HG02610 (cell line): ENCODE measurements around the gene B3GNT9.

Experiments used
- ATAC-seq: cut with Tn5 transposase; IDR thresholded peaks from one replicate; pipeline ENCODE4 v1.9.1; 2021; ENCODE audit warnings: mild to moderate bottlenecking, moderate library complexity; ENCODE audit not compliant: unreplicated experiment

The B3GNT9 gene

DNA sequence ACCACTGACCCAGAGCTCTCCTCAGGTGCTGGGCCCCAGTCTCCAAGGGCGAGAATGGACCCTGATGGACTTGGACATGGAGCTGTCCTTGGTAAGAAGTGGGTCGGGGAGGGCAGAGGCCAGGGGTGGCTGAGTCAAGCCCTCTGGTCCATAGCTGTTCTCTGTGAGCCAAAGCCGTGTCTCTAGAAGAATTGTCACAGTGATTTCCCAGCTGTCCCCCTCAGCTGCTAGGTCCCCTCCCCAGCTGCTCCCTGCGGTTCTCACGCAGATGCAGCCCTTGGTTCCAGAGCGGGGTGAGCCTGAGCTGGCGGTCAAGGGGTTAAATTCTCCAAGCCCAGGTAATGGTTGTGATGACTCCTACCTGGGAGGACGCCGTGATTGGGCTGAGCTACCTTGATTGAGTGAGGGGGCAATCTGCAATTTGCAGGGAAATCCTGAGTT is 18.2 kb upstream of the B3GNT9 start:
- no peak for ATAC-seq

DNA sequence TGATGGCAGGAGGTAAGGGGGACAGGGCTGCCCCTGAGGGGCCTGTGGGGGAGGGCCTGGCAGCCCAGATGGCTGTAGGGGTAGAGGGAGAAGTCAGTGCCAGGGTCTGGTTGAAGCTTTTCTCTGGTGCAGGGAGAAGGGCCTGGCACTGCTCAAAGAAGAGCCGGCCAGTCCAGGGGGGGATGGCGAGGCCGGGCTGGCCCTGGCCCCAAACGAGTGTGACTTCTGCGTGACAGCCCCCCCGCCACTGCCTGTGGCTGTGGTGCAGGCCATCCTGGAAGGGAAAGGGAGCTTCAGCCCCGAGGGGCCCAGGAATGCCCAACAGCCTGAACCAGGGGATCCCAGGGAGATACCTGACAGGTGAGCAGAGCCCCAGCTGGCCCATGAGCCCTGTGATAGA is 16.8 kb upstream of the B3GNT9 start:
- ATAC-seq = no peak

DNA sequence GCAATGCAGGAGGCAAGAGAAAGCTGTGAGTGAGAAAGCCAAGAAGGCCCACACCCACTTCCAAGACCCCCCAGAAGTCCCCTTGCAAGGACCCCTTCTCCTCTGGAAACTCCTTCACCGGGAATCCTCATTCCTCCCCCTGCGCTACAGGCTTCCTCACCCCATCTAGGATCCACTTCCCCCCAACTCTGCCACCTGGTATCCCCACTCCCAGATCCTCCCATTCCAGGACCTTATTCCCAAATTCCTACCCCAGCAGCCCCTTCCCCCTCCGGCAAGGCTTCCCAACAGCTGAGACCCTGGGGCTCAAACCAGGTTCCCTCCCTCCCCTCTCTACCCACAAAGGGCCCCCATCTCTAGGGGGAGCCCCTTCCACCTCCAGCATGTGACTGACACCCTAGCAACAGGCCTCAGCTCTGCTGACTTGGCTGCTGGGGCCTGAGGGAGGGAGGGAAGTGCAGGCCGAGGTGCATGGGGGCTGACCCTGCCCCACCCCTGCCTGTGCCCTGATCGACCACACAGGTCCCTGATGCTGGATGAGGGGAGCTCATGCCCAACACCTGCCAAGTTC is 15.9 kb upstream of the B3GNT9 start:
- no peak for ATAC-seq

DNA sequence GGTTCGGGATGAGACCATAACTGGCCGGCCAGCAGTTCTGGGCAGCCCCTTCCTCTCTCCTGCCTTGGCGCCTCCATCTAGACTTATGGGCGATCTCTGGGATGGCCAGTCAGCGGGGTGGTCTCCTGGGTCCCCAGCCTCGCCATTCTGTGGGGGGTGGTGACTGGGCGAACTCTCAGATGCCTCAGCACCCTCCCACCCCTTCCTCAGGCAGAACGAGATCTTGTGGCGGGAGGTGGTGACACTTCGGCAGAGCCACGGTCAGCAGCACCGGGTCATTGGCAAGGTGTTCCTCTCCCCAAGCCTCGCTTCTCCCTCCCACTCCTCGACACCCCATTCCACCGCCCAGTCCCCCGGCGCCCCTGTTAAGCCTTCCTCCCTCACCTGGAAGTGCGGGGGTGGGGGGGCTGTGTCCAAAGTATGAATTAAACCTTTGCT is 15.3 kb upstream of the B3GNT9 start:
- ATAC-seq = no peak

- no peak for ATAC-seq
These were observed 14.6 kb upstream of the B3GNT9 start for GRCh38 chr16:67165121-67166078.

GRCh38 chr16:67164599-67165061 is 13.8 kb upstream of the B3GNT9 start, which contains the start of gene HSF4:
HSF4 (plus strand) TSS chr16:67164745; CDS start chr16:67164812, 67 bp downstream.
- no peak for ATAC-seq

DNA sequence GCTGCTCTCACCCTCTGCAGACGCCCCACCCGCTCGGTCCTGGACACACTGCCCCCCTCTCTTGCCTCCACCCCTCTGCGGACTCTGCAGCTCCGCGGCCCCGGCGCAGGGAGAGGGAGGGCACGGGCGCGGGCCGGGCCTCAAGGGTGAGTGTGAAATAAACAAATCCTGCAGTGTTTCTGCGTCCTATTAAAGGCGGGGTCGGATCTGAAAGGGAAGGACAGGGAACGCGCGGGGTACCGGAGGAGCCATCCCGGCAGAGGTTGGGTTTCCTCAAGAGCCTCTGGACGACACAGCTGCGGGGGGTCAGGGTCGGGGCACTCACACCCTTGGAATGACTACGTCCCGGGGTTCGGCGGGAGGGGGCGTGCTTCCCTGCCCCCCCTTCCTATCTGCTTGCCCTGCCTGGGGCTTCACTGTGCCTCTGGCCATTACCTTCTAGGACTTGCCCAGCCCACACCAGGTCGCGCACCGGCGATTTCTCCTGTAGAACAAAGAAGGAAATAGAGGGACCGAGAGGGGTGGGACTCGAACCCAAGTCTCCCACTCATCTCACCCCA is 13.3 kb upstream of the B3GNT9 start:
- no peak for ATAC-seq

- ATAC-seq = no peak
These were observed 12.6 kb upstream of the B3GNT9 start for GRCh38 chr16:67163164-67163998.

DNA sequence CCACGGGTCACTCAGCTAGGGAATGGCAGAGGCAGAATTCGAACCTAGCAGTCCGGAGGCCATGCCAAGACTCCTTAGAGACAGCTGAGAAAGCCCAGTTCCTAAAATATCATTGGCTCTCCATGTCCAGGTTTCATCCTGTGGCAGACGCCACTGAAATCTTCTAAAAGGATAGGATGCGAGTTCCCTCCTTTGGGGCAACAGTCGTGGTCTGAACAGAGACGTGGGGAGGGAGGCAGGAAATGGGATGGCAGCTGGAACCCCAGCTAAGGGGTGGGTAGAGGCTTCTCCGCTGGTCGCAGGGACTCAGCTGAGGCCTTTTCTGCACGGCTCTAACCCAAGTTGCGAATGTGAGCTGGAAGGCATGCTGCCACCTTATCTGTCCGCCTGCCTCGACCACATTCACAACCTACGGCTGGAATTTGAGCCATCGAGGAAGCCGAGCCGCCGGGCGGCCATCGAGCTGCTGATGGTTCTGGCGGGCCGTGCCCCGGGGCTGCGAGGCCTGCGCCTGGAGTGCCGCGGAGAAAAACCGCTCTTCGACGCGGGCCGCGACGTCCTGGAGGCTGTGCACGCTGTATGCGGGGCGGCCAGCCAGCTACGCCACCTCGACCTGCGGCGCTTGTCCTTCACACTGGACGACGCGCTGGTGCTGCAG is 11.8 kb upstream of the B3GNT9 start:
- ATAC-seq = no peak

DNA sequence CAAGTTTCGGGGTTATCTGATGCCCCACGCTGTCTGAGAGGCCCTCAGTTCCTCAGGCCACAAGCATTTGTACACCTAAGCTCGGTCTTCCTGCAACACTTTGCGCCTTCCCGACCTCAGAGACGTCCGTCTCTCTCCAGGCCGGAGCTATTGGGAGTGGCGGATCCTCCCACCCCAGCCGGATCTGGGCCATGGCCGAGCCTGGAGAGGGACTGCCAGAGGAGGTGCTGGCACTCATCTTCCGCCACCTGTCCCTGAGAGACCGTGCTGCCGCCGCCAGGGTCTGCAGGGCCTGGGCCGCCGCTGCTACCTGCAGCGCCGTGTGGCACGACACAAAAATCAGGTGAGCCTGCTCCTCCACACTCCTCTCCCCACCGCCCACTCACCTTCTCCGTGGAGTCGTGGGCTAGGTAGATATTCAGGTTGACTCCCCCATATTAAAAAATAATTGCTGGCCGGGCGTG is 10.8 kb upstream of the B3GNT9 start:
- ATAC-seq = no peak

DNA sequence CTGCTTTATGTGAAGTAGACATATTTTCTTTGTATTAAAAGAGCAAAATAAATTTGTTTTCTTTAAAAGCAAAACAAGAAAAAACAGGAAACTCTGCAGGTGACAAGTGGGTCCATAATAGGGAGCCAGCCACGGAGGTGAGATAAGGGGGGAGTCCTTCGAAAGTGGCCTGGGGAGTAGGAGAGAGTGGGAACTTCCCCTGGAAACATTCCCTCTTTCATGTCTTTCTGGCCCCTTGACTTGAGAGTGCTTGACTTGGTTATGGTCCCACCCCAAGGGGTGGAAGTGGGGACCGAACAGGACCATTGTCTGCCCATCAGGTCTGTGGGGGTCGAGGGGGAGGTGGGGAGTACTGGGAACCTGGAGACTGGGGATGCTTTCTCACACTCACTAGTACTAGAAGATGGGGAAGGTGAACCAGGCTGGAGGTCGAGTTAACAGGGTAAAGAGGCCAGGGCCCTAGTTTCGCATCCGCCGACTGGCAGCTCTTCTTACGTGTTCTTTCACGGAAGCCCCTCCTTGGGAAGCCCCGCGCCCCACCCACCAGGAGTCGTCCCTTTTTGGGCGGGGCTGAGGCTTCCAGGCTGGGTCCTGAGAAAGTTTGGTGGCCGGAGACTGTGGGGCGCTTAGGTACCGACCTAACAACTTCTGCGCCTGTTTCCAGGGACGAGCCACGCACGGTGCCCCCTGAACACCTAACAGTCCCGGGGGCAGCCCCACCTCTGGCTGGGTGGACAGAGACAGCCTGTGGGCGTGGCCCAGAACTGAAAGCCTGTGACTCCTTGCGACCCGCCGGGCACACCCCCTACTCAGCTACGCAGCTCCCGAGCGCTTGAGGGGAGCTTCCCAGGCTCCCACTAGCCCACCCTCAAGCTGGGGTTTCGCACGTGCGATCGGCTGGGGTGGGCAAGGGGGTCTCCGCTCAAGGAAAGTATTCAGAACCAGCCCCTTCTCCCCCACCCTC is 8.1 kb upstream of the B3GNT9 start:
- ATAC-seq = peak; percentile 36

GRCh38 chr16:67157892-67158635 is 7.3 kb upstream of the B3GNT9 start:
- no peak for ATAC-seq

GRCh38 chr16:67157106-67157748 is 6.4 kb upstream of the B3GNT9 start:
- no peak for ATAC-seq

DNA sequence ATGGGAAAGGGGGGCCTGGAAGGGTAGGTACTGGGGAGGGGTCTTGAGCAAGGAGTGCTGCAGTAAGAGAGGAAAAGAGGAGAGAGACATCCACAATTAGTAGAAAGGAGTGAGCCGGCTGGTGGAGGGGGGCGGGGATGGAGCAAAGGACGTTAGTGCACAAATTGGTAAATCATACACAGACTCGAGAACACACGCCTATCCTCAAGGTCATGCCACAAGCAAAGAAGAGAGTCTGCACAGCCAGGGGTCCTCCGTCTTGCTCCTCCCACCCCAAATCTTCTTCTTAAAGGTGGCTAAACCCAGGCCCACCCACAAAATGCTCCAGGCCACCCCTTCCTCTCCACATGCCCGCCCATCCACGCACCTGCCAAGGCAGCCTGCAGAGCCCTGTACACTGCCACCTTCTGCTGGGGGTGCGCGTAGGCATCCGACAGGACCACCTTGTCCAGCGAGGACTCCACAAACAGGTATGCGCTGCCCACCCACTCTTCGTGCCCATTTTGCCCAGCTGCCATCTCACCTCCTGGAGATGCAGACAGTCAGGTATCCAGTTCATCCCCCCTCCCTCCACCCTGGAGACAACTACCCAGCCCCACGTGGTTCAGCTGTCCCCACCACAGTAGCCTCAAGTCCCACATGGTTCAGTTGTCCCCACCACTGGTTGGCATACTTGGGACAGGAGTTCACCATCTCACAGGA is 5.5 kb upstream of the B3GNT9 start:
- no peak for ATAC-seq

- no peak for ATAC-seq
These were observed 4.7 kb upstream of the B3GNT9 start for GRCh38 chr16:67155295-67156142.

DNA sequence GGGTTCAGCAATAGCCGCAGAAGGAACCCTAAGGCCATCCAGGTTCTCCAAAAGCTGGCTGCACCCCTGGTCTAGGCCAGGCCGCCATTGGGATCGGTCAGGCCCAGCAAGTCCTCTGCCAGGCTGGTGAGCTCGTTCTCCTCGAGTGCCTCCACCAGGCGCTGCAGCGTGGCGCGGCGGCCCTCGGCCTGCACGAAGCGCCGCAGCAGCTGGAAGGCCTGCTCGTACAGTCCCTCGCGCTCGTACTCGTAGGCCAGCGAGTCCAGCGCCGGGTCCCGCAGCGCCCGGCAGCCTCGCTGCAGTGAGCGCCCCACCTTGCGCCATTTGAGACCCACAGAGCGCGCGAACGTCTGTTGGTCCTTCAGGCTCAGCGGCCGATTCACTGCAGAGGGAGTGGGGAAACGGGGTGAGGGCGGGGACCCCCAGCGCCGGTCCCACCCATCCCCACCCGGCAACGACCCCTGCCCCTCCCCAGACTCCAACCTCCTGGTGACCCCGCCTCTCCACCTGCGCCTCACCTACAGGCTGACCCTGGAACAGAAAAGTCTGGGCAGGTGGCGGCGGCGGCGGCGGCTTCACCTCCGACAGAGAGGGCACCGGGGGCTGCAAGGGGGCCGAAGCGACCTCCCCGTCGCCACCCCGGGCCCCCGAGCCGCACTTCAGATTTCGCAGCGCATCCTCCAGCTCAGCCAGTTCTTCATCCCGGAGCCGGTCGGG is 3.9 kb upstream of the B3GNT9 start:
- no peak for ATAC-seq
